ENCODE results near the gene PARPBP. TPM values are rescaled to one million over a fixed set of nuclear protein-coding genes. Genes with fewer than 3 reads are reported as not detected.

PARPBP gene
- polyA plus RNA-seq, 1 donor from 2014 or later = 6.3 TPM

DNA sequence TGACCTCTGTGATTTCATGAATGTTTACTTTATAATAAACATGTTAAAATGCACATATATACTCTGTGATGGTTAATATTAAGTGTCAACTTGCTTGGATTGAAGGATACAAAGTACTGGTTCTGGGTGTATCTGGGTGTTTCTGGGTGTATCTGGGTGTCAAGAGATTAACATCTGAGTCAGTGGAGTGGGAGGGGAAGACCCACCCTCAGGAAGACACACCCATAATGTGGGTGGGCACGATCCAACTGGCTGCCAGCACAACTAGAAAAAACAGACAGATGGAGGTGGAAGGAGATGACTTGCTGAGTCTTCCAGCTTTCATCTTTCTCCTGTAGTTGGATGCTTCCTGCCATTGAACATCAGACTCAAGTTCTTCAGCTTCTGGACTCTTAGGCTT is 12.0 kb upstream of the PARPBP start:
- Histone ChIP-seq H3K4me3 (ENCODE audit: low read length) (no peak overlapping the region), H3F3A (ENCODE audit: insufficient read depth, low read length, poor library complexity, severe bottlenecking) (no peaks in the 10 kb centered on the region), H3K9ac (ENCODE audit: low read length) (no peak overlapping the region), H3K27ac (ENCODE audit: low read length) (no peak overlapping the region), H2AFZ (ENCODE audit: low read depth, low read length) (no peak overlapping the region), H3K9me3 (ENCODE audit: low read length) (no peaks in the 10 kb centered on the region), H3K9me2 (ENCODE audit: insufficient read depth, low read length) (no peaks in the 10 kb centered on the region), H3K79me2 (replicated peaks; ENCODE audit: insufficient read depth, low read length) (no peaks in the 10 kb centered on the region), H3K27me3 (ENCODE audit: insufficient read depth, low read depth, low read length) (no peaks in the 10 kb centered on the region), H4K20me1 (ENCODE audit: insufficient read depth) (no peaks in the 10 kb centered on the region), H3K36me3 (ENCODE audit: insufficient read depth, low read length) (no peaks in the 10 kb centered on the region), H3K4me2 (ENCODE audit: low read length) (no peak overlapping the region)
- TF ChIP-seq POLR2AphosphoS5 (IDR thresholded peaks at IDR 0.05) (no peak), EP300 (conservative IDR thresholded peaks at IDR 0.05; ENCODE audit: poor library complexity, severe bottlenecking) (no peak), RAD21 (conservative IDR thresholded peaks at IDR 0.05) (no peak), TAF1 (IDR thresholded peaks at IDR 0.05; ENCODE audit: low read depth) (no peak), MXI1 (conservative IDR thresholded peaks at IDR 0.05; ENCODE audit: poor library complexity, severe bottlenecking) (no peak), EZH2 (IDR thresholded peaks at IDR 0.05; ENCODE audit: borderline replicate concordance, insufficient read depth, low read length, poor library complexity, severe bottlenecking) (no peak), SMC3 (conservative IDR thresholded peaks at IDR 0.05; ENCODE audit: poor library complexity) (no peak)
- TF ChIP-seq, protein P1, sequence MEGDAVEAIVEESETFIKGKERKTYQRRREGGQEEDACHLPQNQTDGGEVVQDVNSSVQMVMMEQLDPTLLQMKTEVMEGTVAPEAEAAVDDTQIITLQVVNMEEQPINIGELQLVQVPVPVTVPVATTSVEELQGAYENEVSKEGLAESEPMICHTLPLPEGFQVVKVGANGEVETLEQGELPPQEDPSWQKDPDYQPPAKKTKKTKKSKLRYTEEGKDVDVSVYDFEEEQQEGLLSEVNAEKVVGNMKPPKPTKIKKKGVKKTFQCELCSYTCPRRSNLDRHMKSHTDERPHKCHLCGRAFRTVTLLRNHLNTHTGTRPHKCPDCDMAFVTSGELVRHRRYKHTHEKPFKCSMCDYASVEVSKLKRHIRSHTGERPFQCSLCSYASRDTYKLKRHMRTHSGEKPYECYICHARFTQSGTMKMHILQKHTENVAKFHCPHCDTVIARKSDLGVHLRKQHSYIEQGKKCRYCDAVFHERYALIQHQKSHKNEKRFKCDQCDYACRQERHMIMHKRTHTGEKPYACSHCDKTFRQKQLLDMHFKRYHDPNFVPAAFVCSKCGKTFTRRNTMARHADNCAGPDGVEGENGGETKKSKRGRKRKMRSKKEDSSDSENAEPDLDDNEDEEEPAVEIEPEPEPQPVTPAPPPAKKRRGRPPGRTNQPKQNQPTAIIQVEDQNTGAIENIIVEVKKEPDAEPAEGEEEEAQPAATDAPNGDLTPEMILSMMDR (IDR thresholded peaks at IDR 0.05; ENCODE audit: poor library complexity, severe bottlenecking) = no peak
- TF ChIP-seq, protein P2, sequence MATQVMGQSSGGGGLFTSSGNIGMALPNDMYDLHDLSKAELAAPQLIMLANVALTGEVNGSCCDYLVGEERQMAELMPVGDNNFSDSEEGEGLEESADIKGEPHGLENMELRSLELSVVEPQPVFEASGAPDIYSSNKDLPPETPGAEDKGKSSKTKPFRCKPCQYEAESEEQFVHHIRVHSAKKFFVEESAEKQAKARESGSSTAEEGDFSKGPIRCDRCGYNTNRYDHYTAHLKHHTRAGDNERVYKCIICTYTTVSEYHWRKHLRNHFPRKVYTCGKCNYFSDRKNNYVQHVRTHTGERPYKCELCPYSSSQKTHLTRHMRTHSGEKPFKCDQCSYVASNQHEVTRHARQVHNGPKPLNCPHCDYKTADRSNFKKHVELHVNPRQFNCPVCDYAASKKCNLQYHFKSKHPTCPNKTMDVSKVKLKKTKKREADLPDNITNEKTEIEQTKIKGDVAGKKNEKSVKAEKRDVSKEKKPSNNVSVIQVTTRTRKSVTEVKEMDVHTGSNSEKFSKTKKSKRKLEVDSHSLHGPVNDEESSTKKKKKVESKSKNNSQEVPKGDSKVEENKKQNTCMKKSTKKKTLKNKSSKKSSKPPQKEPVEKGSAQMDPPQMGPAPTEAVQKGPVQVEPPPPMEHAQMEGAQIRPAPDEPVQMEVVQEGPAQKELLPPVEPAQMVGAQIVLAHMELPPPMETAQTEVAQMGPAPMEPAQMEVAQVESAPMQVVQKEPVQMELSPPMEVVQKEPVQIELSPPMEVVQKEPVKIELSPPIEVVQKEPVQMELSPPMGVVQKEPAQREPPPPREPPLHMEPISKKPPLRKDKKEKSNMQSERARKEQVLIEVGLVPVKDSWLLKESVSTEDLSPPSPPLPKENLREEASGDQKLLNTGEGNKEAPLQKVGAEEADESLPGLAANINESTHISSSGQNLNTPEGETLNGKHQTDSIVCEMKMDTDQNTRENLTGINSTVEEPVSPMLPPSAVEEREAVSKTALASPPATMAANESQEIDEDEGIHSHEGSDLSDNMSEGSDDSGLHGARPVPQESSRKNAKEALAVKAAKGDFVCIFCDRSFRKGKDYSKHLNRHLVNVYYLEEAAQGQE (IDR thresholded peaks at IDR 0.05; ENCODE audit: borderline replicate concordance) = no peak

DNA sequence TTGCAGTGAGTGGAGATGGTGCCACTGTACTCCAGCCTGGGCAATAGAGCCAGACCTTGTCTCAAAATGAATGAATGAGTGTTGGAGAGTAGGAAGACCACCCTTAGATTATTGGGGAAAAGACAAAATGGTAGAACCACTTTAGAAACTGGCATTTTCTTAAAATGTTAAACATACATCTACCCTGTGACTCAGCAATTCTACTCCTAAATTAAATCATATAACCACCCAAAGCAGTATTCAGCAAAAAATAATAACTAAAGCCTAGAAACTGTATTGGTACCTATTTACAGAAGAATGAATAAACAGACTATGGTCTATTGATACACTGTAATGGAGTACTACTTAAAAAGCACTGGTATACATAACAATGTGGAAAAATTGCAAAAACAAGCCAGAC is 9.2 kb upstream of the PARPBP start:
- H3K9me2 ChIP-seq (ENCODE audit: insufficient read depth, low read length) = no peaks in the 10 kb centered on the region
- no peak overlapping the region for H3K9ac ChIP-seq (ENCODE audit: low read length)
- no peaks in the 10 kb centered on the region for H3K27me3 ChIP-seq (ENCODE audit: insufficient read depth, low read depth, low read length)
- H3F3A ChIP-seq (ENCODE audit: insufficient read depth, low read length, poor library complexity, severe bottlenecking) = no peaks in the 10 kb centered on the region
- H3K79me2 ChIP-seq (replicated peaks; ENCODE audit: insufficient read depth, low read length) = no peaks in the 10 kb centered on the region
- TF ChIP-seq TAF1 (IDR thresholded peaks at IDR 0.05; ENCODE audit: low read depth) (no peak), MXI1 (conservative IDR thresholded peaks at IDR 0.05; ENCODE audit: poor library complexity, severe bottlenecking) (no peak), EP300 (conservative IDR thresholded peaks at IDR 0.05; ENCODE audit: poor library complexity, severe bottlenecking) (no peak), SMC3 (conservative IDR thresholded peaks at IDR 0.05; ENCODE audit: poor library complexity) (no peak), POLR2AphosphoS5 (IDR thresholded peaks at IDR 0.05) (no peak), RAD21 (conservative IDR thresholded peaks at IDR 0.05) (no peak), EZH2 (IDR thresholded peaks at IDR 0.05; ENCODE audit: borderline replicate concordance, insufficient read depth, low read length, poor library complexity, severe bottlenecking) (no peak)
- TF ChIP-seq, protein P1 (IDR thresholded peaks at IDR 0.05; ENCODE audit: poor library complexity, severe bottlenecking) = no peak
- TF ChIP-seq, protein P2 (IDR thresholded peaks at IDR 0.05; ENCODE audit: borderline replicate concordance) = no peak
- no peak overlapping the region for H3K4me3 ChIP-seq (ENCODE audit: low read length)
- H3K36me3 ChIP-seq (ENCODE audit: insufficient read depth, low read length) = no peaks in the 10 kb centered on the region
- H2AFZ ChIP-seq (ENCODE audit: low read depth, low read length) = no peak overlapping the region
- no peaks in the 10 kb centered on the region for H4K20me1 ChIP-seq (ENCODE audit: insufficient read depth)
- H3K4me2 ChIP-seq (ENCODE audit: low read length) = no peak overlapping the region
- H3K9me3 ChIP-seq (ENCODE audit: low read length) = no peaks in the 10 kb centered on the region
- H3K27ac ChIP-seq (ENCODE audit: low read length) = no peak overlapping the region
